Hematopoietic multipotent progenitor cell treated with erythropoietin and hydrocortisone succinate and interleukin-3 and kit ligand, for 6 days (in vitro differentiated cells): ENCODE results near the gene NCF2.

Source experiments
- DNase-seq: peaks from one replicate; pipeline ENCODE4 v3.0.0-alpha.2; 2015

Gene NCF2

DNA sequence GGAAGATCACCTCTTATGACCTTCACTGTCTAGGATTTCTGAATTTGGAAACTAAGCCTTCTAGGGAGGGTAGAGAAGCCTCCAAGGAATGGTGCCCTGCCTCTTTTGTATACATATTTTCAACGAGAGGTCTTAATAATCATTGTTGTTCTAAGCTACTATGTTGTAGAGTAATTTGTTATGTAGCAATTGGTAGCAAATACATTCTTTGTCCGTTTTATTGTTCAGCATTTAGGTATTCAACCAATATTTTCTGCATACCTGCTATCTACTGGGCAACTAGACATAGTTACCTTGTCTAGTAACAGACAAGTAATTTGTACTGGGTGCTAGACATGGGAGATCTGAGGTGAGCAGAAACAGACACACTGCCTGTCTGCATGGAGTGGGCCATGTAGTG is 20.8 kb upstream of the NCF2 start:
- no peak for DNase-seq

GRCh38 chr1:183609759-183610452 is 19.6 kb upstream of the NCF2 start:
- DNase-seq, result no peak

- peak; percentile 74 for DNase-seq
These were observed 19.1 kb upstream of the NCF2 start for GRCh38 chr1:183609313-183609712.

DNA sequence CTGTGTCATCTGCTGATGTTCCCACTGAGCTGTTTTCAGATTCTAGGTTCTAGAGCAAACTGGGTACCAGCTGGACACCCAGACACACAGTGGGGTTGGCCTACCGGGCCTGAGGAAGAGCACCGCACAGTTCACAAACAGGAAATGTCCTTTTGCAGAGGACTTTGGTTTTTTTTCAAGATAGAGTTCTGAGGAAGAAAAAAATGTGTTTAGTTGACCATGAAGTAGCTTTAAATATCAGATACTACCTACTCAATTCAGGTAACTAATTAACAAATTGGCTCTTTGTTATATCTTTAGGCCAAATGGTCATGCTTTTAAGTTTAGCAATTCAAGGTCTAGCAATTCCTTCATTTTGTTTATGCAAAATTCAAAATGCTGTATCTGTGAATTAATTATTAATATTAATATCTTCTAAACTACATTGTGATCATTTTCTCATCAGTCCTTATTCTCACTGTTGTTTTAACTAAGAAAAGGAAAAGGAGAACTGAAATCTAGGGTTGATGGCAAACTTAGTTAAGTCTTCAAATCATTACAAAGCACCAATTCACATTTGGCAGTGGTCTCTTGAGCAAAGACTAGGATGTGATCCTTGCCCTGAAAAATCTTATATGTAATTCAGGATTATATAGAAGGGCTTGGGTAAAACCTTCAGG is 17.2 kb upstream of the NCF2 start:
- DNase-seq, result no peak

- DNase-seq, result no peak
These were observed 15.6 kb upstream of the NCF2 start for GRCh38 chr1:183605904-183606303.

DNA sequence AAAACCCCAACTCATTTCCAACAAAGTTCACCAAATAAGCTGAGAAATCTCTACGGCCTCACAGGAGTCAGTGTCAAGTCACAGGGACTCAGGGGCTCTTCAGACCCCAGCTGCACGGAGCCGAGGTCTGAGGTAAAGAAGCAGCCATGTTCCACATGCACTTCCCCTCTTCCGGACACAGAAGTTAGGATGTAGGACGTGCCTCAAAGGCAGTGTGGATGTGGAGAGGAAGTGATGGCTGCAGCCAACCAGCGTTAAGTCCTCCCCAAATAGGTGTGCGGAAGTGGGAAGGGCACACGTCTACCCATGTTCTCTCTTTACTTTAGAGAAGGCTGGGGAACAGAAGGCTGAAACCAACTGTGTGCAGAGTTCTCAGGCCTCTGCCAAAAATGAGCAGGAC is 14.6 kb upstream of the NCF2 start:
- DNase-seq, result no peak

DNA sequence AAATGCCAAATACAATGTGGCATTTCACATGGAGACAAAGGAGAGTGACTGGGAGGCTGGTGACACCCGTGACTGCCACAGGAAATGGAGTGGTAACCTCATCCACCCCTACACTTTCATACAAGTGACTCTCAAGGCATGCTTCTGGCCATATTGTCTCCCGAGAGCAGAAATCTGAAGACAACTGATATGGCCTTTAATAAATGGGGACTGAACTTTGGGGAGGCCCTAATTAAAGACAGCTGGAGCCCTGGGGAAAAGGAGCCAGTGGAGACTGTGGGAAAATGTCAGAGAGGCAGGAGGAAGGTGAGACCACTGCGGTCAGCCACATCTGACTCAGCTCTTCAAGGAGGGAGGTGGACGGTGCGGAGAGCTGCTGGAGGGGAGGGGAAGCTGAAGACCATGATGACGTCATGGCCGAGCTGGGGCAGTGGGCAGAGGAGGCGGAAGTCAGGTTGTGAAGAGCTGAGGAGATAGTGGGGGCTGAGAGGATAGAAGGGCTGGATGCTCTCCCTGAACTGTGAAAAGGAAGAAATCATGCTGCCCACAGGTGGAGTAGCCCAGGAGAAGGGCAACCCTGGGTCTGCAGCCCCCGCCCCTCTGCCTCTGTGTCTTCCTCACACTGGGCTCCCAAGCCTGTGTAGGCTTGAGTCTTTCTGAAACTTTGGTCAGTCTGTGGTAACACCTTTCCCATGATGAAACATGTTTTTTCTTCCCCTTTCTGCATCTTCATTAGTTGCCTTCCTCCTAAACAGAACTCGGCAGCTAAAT is 14.0 kb upstream of the NCF2 start:
- peak; percentile 69 for DNase-seq

DNA sequence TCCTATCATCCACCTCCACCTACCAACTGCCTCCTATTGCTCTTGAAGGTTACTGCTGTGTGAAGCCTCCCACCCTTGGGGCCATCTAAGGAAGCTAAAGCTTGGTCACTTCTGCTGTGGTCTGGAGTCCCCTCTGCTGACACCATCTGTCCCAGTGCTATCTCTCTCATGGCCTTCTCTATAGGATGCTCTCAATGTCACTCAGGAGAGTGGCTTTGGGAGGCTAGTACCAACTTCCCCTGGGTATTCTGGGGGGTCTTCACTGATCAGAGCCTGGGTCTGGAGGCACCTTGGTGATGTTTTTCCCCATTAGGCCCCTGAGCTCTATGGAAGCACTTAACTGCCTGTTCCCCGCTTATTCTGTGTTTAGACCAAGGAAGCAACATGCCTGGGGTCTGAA is 12.3 kb upstream of the NCF2 start:
- DNase-seq, result no peak

DNA sequence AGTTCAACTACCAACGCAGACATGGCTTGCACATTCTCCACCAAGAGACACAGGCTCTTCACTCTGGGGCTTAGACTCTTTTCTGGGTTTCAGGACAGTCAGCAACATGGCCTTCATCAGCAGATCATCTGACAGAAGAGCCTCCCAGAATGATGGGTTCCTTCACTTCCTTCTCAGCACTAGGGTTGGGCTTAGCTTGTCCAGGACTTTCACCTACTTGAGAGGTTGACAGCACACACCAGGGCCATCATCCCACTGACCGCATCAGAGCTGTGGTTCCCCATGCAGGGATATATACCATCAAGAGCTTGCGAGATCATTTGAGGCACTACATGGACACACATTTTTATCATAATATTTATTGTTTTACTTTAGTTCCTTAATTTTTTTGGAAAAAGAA is 10.4 kb upstream of the NCF2 start:
- no peak for DNase-seq

- peak; percentile 48 for DNase-seq
These were observed 9.9 kb upstream of the NCF2 start for GRCh38 chr1:183600136-183600535.

DNA sequence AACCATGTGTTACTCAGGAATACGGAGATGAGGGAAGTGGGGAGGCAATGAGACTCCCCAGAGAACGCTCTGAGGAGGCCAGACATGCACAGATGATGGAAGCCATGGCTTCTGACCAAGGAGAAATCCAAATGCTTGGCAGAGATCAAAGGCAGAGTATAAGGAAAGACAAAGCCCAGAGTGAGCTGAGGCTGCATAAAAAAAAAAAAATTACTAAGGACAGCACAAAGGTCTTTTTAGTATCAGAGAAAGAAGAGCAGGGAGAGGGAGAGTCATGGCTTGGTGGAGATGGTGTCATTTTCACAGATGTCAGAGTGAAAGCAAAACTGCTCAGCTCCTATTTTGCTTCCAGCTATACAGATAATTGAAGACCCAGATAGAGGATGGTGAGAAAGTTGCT is 8.1 kb upstream of the NCF2 start:
- no peak for DNase-seq

- DNase-seq, result no peak
These were observed 7.5 kb upstream of the NCF2 start for GRCh38 chr1:183597656-183598347.

DNA sequence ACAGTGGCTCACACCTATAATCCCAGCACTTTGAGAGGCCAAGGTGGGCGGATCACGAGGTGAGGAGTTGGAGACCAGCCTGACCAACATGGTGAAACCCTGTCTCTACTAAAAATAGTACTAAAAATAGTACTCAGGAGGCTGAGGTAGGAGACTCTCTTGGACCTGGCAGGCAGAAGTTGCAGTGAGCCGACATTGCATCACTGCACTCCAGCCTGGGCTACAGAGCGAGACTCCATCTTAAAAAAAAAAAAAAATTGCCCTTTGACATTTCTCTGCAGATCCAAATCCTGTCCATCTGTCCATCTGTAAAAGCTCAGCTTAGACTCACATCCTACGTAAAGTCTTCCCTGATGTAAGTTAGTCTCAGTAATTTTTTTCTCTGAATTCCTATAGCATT is 6.2 kb upstream of the NCF2 start:
- DNase-seq, result no peak

DNA sequence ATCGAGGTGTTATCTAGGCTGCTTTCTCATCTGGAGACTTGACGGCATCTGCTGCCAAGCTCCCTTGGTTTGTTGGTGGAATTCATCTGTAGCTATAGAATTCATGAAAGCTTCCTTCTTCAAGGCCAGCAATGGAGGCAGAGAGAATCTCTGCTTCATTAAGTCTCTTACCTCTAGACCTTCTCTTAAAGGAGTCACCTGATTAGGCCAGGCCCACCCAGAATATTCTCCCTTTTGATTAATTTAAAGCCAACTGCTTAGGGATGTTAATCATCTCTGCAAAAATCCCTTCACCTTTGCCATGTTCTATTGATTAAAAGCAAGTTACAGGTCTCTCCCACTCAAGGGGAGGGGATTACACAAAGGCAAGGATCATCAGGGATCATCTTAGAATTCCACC is 5.3 kb upstream of the NCF2 start:
- no peak for DNase-seq

GRCh38 chr1:183593356-183593755 is 3.1 kb upstream of the NCF2 start:
- DNase-seq, result no peak

DNA sequence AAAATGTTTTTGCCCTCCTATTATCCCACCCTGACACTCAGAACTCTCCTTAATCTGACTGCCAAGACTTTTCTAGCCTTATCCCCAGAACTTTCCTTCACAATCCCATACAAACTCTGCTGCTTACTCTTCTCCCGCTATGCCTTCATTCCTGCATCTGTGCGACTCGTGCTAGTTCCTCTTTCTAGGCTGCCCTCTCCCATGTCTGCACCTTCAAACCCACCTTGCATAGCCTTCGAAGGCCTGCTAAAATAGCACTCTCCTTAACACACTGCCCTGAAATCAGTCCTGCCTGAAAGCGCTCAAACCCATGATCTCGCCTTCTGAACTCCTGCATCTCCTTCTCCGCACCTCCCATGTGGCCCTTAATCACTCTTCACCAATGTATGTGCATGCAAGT is 2.5 kb upstream of the NCF2 start:
- DNase-seq, result no peak

DNA sequence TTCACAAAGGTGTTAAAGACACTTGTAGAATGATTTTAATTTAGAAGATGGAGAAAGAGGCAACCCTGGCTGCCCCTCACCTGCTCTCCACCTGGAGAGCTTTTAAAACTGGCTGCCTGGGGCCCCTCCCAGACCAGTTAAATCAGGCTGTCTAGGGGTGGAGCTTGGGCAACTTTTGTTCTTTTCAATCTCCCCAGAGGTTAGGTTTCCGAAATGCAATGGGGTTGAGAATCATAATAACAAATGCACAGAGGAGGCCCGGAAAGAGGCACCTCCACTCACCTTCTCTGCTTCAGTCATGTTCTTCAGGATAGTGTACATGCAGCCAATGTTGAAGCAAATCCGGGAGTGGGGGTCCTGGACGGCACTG is 400 bp downstream of the NCF2 start:
- DNase-seq, result no peak

DNA sequence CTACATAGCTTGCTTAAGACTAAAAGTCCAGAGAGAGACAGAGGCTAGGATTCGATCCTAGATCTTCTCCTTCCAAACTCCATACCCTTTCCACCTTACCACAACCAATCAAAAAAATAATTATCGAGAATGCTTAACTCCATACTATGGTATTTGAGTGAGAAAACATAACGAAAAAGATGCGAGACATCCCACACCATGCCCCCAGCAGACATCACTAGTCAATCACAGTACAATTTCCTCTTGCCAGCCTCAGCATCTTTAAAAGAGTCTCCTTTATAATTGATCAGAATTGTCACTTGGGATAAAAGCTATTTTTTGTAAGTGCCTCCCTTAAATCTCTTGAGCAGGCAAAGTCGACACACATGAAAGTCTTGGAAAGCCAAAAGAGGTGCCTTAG is 875 bp downstream of the NCF2 start:
- DNase-seq, result no peak

GRCh38 chr1:183588827-183589226 is 1.4 kb downstream of the NCF2 start:
- no peak for DNase-seq

DNA sequence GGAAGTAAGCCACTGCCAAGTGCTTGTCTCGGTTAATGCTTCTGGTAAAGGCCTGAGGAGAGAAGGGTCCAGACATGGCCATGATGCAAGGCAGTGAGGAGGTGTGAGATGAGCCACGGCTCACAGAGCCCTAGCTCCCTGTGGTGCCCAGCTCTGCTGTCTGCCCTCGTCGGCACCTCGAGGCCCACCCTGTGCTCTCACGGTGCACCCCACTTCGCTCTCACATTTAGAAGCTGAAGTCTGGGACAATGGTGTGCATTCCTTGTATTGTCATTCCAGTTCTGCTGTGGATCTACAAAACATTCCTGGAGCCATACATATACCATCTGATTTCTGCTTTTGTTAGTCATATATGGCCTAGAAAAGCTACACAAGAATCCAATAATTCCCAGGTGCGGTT is 3.3 kb downstream of the NCF2 start:
- DNase-seq, result no peak

DNA sequence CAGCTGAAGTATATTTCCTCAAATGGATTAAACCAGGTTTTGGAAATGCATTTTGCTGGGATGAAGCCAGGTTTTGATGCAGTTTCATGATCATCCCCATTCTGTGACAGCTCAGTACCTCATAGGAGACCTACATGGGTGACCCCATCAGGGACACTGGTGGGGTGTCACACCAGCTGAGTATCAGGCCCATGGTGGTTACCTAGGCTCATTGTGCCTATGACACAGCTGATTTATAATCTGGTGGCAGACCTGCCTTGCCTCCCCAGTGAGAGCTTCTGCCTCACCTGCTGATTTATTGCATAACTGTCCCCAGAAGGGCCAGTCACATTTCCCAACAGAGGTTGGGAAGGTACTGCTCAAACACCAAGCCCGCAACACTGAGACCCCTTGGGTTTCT is 3.8 kb downstream of the NCF2 start:
- no peak for DNase-seq

GRCh38 chr1:183585038-183585437 is 5.2 kb downstream of the NCF2 start:
- DNase-seq, result no peak

DNA sequence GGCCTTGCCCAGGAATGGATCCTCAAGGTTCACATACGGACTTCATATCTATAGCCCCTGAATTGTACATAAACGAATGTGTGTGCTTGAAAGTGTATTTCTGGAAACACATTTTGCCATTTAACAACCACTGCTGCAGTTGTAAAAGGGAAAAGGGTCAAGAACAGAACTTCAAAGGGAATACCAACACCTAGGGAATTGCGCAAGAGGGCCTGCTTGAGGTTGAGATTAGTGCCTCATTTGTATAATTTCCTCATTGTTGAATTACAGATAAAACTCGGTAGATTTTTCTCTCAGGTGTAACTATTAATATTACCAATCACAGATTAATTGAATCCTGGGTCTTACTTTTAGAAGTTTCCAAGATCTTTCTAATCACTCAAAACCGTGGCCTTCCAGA is 6.1 kb downstream of the NCF2 start:
- DNase-seq, result no peak

DNA sequence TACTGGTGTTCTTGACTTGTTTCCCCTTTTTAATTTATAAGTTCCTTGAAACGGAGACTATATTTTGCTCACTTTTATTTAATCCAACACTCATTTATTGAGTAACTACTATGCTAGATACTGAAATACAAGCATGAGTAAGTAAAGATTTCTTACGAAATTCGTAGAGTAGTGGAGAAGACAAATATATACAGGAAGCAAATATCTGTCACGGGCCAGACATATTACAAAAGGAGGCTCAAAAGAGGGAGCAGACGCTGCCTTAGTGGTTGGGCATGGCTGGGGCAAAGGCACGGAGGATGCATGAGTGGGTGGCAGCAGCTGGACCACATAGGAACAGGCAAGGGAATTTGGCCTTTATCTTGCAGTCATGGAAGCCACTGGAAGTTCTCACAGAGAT is 6.8 kb downstream of the NCF2 start:
- peak; percentile 49 for DNase-seq
